Amniotic epithelial cell (primary cell): ENCODE results near the gene UVSSA.
"Not testable (repeated sequence)": the region's sequence is repeated elsewhere in the genome, so short reads cannot be mapped to it uniquely, and the experiment has no call there.

Source experiments
- DNase-seq: peaks from one replicate; pipeline ENCODE4 v3.0.0-alpha.2; 2010; ENCODE audit warnings: low read depth

The UVSSA gene

GRCh38 chr4:1376841-1377605, 30.0 kb downstream of the UVSSA start:
- no peak for DNase-seq

GRCh38 chr4:1377606-1378261, 30.7 kb downstream of the UVSSA start:
- DNase-seq, result no peak

GRCh38 chr4:1378559-1379231, 31.7 kb downstream of the UVSSA start:
- no peak for DNase-seq

- DNase-seq, result no peak
Measured at GRCh38 chr4:1379351-1379781, 32.4 kb downstream of the UVSSA start.

GRCh38 chr4:1379801-1380331, 32.9 kb downstream of the UVSSA start:
- no peak for DNase-seq

- no peak for DNase-seq
Measured at GRCh38 chr4:1380368-1381151, 33.6 kb downstream of the UVSSA start.

GRCh38 chr4:1381181-1381621, 34.2 kb downstream of the UVSSA start:
- DNase-seq, result no peak

GRCh38 chr4:1381944-1382541, 35.0 kb downstream of the UVSSA start:
- no peak for DNase-seq

GRCh38 chr4:1382776-1383727, 36.0 kb downstream of the UVSSA start:
- no peak for DNase-seq

GRCh38 chr4:1383728-1384591, 37.0 kb downstream of the UVSSA start:
- no peak for DNase-seq

- DNase-seq, result no peak
Measured at GRCh38 chr4:1384675-1385372, 37.8 kb downstream of the UVSSA start.

GRCh38 chr4:1385373-1386340, 38.6 kb downstream of the UVSSA start:
- no peak for DNase-seq

GRCh38 chr4:1393363-1393762, 46.4 kb downstream of the UVSSA start:
- DNase-seq, result not testable (repeated sequence)

GRCh38 chr4:1393866-1394265, 46.9 kb downstream of the UVSSA start:
- no peak for DNase-seq

GRCh38 chr4:1394554-1395388, 47.8 kb downstream of the UVSSA start:
- DNase-seq, result not testable (repeated sequence)

- DNase-seq, result not testable (repeated sequence)
Measured at GRCh38 chr4:1395389-1395820, 48.4 kb downstream of the UVSSA start.
